GM12872 (cell line): ENCODE data around the gene FMNL2.

Experiments
- TF ChIP-seq, protein P1 (sequence below): IDR thresholded peaks from 3 replicates; pipeline ENCODE4 v1.5.1; 2011; ENCODE audit warnings: low read depth, mild to moderate bottlenecking, low read length, moderate library complexity; ENCODE audit not compliant: insufficient read depth

The FMNL2 gene

DNA sequence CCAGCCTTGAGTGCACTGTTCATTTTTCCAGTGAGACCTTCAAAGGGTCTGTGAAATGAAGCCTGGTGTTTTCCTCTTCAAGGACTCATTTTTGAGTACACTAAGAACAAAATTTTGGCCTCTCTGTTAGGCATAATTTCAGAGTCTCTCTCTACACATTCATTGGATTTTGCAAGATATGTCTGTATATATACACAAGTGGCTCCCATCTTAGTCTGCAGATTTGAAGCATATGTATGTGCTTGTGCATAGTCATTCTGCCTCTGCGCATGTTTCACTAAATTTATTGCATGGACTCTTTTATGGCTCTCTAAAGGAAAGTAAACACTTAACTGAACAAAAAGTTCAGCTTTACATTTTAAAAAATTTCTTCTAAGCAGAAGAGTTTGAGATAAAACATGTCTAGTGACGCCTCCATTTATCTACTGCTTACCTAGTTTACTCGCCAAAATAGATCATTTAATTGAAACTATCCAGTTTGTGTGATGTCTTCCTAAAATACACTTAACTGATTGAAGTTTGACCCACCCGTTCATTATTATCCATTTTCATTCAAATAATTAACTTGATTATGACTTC is 145.9 kb downstream of the FMNL2 start:
- TF ChIP-seq, protein P1, sequence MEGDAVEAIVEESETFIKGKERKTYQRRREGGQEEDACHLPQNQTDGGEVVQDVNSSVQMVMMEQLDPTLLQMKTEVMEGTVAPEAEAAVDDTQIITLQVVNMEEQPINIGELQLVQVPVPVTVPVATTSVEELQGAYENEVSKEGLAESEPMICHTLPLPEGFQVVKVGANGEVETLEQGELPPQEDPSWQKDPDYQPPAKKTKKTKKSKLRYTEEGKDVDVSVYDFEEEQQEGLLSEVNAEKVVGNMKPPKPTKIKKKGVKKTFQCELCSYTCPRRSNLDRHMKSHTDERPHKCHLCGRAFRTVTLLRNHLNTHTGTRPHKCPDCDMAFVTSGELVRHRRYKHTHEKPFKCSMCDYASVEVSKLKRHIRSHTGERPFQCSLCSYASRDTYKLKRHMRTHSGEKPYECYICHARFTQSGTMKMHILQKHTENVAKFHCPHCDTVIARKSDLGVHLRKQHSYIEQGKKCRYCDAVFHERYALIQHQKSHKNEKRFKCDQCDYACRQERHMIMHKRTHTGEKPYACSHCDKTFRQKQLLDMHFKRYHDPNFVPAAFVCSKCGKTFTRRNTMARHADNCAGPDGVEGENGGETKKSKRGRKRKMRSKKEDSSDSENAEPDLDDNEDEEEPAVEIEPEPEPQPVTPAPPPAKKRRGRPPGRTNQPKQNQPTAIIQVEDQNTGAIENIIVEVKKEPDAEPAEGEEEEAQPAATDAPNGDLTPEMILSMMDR, result no peak

DNA sequence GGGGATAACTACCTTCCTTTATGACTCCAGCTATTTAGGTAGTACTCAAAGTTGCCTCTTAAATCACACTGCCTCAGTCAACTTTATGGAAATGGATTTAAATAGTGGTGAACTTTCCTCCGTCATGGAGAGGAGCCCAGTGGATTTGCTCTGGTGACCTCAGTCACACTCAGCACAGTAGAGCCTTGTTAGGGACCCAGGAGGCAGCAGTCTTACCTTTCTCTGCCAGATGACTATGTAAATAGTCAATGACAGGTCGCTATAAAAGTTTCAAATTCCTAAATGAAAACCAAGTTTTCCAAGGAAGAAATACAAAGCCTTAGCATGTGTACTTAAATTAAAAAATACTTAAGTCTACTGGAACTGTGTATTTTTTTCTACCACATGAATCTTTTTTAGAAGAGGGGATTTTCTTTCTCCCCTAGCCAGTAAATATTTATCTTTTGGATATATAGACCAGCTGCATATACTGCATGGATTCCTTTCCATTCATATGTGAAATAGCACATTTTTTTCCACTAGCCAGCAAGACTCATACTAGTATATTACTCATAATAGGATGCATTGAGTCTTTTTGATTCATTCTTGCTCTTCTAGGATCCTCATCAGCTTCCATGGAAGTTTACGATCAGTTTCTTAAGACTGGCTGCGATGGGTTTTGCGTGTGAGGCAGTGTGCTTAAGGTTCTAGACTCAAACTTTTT is 147.1 kb downstream of the FMNL2 start:
- TF ChIP-seq, protein P1, result no peak

DNA sequence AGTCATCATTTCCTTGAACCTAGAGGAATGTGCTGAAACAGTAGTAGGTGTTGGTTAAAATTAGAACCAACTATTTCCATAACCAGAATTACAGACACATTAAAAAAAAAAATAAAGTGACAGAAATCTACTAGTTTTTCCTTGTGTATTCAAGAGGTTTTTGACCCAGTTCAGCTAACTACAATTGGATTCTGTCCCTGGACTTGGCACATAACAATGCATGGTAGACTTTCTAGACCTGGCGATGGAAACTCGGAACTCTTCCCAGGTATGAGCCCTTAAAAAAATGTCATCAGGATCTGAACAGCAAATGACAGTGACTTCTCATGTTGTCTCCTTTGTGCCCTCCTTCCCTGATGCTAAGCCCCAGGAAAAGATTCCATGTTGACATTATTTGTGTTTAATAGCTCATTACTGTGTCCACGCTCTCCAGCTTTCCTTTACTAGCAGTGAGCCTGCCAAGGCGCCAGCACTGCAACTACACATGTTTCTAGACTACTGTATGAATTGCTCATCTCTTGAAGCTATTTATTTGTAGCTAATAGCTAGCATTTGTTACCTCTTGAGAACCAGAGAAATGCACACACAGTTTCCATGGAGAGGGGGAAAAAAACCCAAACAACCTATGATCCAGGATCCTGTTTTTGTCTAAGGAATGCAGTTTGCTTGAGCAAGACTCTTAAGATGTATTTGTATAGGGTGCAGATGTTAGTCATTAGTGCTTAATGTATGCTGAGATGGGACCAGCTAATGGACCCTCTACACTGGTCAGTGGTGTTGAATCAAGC is 148.5 kb downstream of the FMNL2 start:
- TF ChIP-seq, protein P1, result no peak

DNA sequence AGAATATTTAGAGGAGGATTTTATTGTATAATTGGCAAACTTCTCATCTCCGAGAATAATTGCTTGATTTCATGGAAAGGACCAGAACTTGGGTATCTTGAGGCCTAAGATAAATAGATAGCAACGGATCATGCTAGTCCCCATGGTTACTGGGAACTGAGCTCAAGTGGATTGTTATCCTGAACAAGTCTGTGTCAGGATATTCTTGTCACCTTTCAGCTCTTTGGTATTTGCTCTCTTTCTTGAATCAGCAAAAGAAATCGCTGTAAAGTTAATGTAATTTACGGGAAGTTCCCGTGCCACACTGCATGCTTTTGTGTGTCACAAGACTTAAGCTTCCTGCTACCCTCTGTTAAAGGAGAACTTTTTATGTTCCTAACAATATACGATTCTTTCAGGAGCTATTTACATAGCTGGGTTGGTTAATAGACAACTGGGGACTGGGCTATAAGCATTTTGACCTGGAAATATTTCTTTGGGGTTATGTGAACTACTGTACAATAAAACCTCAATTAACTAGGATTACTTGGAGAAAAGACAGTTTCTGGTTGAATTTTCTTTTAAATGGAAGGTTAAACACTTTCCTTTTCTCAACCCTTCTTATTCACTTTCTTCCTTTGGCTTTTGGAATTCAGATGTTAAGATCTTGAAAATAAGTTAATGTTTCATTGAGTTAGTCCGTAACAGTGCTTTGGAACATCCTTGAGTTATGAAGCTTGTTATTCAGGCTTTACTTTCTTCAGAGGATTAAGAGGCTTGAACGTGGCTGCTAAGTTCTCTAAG is 151.2 kb downstream of the FMNL2 start:
- TF ChIP-seq, protein P1, result no peak

DNA sequence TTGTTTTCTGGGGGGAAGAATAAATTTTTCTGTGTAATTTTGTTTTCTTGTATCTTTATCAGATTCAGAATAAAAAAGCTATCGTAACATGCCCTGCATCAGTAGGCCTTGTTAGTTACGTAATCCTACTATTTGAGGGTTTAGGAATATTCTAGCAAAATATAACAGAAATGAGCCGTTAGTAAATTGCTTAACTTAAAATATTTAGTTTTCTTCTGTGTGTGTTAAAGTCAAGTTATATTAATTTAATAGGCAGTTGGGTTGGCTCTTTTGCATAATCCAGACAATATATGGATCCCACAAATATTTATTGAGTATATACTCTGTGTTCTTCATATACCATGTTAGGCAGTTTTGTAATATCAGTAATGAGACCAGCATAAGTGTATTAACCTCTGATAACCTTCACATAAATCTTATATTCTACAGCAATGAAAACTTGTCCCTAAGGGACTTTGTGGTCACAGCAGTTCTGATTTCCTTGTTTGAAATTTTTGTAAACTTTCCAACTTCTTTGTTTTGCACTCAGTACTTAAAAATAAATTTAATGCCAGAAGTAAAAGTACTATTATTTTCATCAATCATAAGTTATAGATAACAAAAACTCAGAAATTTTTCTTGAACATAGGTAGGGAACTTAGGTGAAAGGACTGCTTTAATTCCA is 151.9 kb downstream of the FMNL2 start:
- TF ChIP-seq, protein P1, result no peak

DNA sequence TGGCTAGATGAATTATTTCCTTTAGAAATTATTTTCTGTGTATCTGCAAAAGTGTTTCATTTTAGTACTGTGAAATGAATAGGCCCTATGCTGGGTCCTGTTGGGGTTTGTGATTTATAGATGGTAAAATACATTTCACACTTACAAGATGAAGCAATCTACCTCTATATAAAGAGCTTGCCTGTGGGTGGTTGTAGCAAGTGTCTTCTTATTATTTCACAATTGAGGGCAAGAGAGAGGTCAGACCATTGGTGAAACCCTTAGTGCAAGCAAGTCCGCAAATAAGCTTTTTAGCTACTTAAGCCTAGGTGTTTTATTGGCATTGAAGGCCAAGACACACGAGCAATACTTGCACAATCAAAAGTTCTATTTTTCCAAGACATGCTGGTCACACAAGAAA is 153.1 kb downstream of the FMNL2 start:
- TF ChIP-seq, protein P1, result no peak
